ENCODE data around the gene TBRG4.
"Not testable (repeated sequence)": the region's sequence is repeated elsewhere in the genome, so short reads cannot be mapped to it uniquely, and the experiment has no call there.

The TBRG4 gene

DNA sequence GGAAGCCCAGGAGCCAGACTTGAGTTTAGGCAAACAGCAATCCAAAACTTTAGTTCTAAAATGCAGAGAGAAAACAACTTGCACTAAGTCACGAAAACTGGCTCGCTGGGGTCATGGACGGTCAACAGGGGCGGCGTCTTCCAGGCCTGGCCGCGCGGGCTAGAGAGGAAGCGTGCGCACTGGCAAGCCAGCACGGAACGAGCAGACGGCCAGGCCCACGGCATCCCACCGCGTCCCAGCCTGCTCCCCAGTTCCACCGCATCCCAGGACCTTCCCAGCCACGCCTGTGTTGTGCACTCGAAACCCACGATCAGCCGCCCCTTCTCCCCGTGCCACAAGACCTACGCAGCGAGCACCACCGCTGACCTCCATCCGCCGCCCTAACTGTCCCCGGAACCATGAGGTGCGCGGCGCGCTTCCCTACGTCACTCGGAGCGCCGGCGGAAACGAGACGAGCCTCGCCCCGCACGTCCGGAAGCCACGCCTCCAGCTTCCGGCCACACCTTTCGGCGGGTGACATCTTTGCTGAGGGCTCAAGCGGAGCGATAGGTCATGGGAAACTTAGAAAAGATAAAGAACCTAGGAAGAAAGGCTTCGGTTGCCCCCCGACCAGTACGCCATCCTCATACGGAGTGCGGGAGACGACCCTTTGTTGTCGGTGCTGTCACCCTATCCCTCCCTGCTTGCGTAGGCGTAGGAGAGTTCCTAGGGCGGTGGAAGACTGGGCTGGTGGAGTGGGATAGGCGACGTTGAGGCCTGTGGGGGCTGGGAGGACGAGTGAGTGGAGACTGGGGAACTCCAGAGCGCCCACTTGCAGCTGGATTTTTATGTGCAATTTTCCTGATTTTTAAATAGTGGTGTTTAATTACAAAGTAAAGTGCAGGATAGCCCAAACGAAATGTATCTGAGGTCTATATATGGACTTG, at the start of gene TBRG4:
TBRG4 (minus strand) TSS at position 400 of the 926 bp plus-strand sequence. CDS start 2,460 bp downstream, outside the sequence.
- peak; percentile 86 to 88 for DNase-seq (ENCODE audit: low read depth in 2 of 2, low spot score in 1 of 2)

DNA sequence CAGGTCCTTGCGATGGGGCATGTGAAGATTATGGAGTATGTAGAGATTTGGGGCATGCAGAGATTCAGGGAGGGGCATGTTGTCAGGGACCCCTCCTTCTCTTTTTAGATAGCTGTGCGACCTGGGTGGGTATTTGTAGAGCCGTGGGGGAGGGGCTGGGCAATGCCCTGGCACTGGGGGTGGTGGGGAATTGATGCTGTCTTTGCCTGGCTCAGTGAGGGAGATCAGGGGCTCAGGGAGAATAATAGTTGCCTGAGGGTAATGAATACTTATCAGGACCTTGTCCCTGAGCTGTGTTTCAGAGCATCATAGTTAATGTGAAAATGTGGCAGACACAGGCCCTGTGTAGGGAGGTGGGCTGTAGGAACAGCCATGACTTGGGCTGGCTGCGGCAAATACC, 49.6 kb upstream of the TBRG4 start:
- DNase-seq (ENCODE audit: low read depth in 2 of 2, low spot score in 1 of 2), result no peak

DNA sequence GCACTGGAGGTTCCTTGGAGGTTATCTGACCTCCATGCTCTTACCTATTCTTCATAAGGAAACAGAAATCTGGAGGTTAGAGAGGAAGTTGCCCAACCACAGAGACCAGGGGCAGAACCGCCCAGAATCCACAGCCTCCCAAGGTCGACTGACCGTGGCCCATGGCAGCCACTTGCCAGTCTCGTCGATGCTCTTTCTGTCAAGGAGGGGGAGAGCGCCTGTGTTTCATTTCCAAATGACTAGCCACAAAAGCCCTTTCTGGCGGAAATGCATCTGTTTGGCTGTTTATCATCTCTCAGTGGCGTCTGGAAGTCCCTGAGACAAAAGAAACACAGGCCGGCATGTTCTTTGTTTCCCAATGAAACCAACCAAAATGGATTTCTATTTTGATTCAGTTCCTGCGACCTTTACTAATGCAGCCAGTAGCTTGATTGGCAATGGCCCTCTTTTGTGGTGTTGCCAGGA, 49.0 kb upstream of the TBRG4 start:
- DNase-seq (ENCODE audit: low read depth in 2 of 2, low spot score in 1 of 2), result no peak

DNA sequence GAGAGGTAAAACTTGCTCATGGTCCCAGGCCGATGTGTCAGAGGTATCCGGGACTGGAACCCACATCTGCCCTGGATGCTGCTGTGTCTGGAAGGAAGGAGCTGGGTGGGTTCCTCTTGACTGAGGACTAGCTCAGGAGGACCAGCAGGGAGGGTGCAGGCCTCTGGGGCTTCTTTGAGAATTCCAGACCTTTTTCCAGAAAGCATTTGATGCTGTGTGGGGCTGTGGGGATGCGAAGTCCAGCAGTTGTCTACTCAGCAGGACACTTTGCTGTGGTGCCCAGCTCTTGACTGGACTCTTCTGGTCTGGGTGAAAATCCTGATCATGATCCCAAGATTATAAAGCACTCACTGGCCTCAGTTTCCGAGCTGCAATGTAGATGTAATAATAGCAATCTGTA, 47.8 kb upstream of the TBRG4 start:
- no peak for DNase-seq (ENCODE audit: low read depth in 2 of 2, low spot score in 1 of 2)

DNA sequence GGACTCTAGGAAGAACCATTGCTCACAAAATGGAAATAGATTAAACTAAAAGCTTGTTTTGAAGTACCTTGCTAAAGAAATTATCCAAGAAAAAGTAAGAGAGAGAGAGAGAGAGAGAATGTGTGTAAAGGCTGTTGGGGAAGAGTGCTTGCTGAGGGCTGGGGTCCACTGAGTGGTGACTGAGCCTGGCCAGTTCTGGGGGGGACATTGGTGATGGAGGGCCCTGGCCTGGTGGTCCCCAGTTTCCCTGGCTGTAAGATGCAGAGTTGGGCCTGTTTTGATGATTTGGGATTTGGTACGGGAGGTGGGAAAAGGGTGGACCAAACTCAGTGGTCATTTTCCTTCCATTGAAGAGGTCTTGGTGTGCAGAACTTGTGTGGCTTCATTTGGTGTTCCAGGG, 47.0 kb upstream of the TBRG4 start:
- DNase-seq (ENCODE audit: low read depth in 2 of 2, low spot score in 1 of 2), result no peak

DNA sequence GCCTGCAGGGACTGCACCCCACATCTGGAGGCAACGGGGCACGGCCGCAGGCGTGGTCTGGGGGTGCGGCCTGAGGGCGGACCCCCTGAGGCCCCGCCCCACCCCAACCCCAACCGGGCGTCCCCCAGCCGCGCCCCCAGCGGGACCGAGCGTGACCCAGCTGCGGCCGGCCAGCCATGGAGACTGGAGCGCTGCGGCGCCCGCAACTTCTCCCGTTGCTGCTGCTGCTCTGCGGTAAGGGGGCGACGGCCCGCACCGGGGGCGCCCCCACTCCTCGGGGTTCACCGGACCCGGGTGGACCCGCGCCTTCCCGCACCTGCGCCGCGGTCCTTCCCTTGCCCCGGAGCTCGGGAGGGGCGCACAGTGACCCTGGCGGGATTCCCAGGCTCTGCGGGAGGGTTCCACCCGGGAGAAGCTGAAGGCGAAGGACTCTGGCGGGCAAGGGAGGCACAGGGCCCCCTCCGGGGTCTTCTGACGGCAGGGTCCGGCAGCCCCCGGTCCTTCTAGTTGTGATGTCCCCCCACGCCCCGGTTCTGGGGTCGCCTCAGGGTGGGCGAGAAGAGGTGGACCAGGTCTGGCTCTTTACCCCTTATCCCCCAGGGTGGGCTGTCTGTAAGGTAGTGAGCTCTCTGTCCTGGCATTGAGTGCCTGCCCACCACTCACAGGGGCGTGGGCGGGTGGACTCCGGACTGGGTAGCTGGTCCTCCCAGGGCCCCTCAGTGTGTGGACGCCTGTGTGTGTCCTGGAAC, 46.3 kb upstream of the TBRG4 start, which contains the start of gene RAMP3:
RAMP3 (plus strand) TSS at position 139 of the 749 bp plus-strand sequence; CDS start at position 177, 38 bp downstream.
- DNase-seq (ENCODE audit: low read depth in 2 of 2, low spot score in 1 of 2), result no peak

DNA sequence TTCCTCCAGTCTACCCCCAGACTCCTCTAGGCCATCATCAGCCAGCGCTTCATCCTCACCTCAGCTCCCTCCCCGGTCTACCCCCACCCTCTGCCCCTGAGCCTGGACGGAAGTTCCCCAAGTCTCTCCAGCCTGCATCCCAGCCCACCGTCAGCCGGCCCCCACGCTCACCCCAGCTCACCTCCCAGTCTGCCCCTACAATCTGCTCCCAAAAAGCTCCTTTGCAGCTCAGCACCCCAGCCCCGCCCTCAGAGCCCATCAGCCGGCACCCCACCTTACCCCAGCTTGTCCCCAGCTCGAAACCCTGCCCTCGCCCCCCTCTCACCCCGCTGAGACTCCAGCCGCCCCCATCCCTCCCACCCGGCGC, 45.8 kb upstream of the TBRG4 start:
- DNase-seq (ENCODE audit: low read depth in 2 of 2, low spot score in 1 of 2), result no peak

DNA sequence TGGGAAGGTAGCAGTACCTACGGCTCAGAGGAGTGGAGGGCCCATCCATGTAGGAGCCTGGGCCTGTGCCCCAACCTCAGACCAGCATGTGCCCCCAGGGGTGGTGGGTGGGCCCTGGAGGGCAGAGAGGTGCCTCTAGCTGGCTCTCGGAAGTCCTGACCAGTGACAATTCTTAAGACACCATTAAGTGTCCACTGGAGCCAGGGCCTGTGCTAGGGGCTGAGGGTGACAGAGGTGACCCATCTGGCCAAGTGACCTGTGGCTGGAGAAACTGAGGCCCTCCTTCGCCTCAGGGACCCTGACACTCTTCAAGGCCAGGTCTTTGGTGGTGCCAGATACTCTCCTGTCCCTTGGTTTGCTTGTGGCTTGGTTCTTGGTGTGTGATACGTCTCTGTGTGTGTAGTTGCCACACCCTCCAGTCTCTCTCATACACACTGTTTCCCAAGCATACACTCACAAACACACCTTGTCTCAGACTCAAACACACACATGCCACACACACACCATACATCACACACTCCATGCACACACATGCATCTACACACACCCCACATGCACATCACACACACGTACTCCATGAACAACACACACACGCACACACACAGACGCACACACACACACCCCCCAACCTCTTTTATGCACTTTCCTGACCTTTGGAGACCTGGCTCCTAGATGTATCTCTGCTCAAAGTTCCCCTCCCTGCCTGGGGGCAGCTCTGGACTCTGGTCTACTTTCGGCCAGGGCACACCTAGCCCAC, 45.2 kb upstream of the TBRG4 start:
- no peak for DNase-seq (ENCODE audit: low read depth in 2 of 2, low spot score in 1 of 2)

DNA sequence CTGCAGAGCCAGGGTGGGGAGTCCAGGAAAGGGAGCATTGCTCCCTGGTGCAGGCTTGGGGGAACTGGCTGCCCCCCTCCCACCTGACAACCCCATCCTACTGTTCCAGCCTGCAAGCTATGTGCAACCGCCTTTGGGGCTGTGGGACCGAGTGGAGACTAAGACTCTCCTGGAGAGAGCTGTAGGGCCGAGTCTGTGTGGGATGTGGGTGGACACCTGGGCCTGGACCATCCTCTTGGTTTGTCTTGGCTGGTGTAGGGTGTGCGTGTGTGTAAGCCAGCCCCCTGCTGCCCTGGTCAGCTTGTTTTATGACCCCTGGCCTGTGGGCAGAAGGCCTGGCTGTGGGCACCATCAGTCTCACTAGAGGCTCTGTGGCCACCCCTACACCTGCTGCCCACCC, 44.4 kb upstream of the TBRG4 start:
- DNase-seq (ENCODE audit: low read depth in 2 of 2, low spot score in 1 of 2), result no peak

DNA sequence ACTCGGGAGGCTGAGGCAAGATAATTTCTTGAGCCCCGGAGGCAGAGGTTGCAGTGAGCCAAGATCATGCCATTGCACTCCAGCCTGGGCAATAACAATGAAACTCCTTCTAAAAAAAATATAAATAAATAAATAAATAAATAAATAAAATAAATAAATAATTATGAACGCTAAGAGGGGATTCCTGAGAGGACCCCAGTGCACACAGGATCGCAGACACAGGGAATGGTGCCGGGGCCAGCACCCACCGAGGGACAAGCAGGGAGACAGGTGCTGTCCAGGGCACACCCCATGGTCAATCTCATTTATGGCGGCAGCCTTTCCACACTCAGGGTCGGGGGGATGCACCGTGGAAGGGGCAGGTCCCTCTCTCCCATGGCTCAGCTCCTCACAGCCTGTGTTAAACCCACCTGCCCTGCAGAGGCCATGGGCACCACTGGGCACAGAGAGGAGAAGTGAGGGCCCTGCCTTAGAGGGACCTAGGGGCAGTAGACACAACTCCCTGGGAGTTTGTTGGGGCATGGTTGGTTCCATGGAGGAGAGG, 43.9 kb upstream of the TBRG4 start:
- no peak for DNase-seq (ENCODE audit: low read depth in 2 of 2, low spot score in 1 of 2)

DNA sequence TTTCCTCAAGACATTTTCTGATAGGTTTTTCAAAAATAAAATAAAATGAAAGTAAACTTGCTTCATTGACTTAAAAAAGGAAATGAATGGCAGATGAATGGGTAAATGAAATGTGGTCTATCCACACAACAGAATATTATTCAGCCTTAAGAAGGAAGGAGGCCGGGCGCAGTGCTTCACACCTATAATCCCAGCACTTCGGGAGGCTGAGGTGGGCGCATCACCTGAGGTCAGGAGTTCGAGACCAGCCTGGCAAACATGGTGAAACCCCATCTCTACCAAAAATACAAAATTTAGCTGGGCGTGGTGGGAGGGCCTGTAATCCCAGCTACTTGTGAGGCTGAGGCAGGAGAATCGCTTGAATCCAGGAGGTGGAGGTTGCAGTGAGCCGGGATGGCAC, 42.4 kb upstream of the TBRG4 start:
- DNase-seq (ENCODE audit: low read depth in 2 of 2, low spot score in 1 of 2), result not testable (repeated sequence)

DNA sequence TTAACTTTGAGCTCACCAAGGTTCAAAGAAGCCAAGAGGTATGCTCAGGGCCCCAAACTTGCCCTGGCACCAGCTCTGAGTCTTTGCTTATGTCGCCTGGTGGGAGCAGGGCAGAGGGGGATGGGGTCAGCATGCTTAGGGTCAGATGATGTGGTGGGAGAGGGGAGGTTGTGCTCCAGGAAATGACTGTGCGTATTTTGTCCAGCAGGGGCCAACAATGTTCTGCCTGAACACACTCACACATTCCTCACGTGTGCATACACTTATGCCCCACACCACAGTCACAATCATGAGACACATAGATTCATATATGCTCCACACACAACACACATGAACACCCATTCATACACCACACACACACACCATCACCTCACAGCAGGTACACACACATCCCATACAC, 41.7 kb upstream of the TBRG4 start:
- DNase-seq (ENCODE audit: low read depth in 2 of 2, low spot score in 1 of 2), result no peak

DNA sequence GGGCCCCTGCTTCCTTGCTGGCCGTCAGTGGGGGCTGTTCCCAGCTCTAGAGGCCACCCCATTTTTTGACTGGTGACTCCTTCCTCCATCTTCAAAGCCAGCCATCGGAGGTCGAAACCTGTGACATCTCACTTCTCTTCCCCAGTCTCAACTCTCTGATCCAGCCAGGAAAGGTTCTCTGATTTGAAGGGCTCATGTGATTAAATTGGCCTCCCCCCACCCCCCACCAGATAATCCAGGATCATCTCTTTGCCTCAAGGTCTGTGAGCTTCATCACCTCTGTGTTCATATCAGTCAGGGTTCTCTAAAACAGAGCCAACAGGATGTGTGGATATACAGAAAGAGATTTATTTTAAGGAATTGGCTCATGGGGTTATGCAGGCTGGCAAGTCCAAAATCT, 40.5 kb upstream of the TBRG4 start:
- DNase-seq (ENCODE audit: low read depth in 2 of 2, low spot score in 1 of 2), result no peak

DNA sequence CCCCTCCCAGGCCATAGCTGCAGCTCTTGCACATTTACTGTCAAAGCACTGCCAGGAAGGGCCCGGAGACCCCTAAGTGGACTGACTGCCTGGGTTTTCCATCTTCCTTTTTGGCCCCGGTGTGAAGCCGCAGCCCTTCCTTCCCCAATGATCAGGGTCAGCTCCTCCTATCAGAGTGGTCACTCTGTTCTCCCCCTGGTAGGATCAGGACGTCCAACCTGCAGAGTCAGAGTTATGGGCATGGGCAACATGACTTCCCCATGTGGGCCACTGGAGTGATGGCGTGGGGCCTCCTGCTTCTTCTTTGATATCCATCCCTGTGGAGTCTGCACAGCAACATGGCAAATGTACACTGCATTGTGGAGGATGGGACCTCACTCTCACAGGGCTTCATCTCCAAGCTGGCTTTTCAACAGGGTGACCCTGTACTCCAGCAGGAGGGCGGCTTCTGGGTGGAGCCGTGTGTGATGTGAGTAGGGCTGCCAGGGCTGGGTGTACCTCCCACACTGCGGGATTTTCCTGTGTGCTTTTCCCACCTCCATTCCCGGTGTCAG, 39.7 kb upstream of the TBRG4 start:
- no peak for DNase-seq (ENCODE audit: low read depth in 2 of 2, low spot score in 1 of 2)

DNA sequence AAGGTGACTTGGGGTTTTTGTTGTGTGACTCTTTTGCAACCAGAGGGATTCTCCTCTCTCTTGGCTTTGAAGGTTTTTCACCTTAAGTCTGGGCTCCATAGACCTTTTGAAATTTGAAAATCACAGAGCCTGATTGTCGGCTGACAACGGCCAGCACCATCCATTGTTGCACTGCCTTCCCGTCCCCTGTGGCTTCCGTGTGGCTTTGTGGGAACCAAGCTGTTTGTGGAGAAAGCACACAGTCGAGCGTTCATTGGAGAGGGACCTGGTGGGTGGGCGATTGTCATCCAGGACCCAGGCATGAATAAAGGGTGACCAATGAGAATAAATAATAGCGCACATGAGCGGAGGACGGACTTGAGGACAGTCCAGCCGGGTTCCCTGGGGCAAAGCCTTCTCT, 38.7 kb upstream of the TBRG4 start:
- no peak for DNase-seq (ENCODE audit: low read depth in 2 of 2, low spot score in 1 of 2)

DNA sequence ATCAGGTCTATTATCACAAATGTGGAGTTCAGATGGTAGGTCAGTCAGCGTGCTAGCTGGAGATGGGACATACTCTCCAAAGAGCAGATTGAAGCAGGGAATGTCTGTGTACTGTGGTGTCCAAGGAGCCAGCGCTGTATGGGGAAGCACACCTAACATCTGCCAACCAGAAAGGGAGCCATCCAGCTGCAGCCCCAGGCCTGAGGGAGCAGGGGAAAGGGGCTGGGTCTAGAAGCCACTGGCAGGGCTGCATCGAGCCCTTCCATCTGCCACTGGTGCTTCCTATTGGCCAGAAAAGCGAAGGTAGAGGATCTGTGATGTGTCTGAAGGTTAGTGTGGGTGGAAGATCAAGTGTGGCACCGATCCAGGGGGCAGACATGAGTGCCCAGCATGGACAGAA, 38.1 kb upstream of the TBRG4 start:
- no peak for DNase-seq (ENCODE audit: low read depth in 2 of 2, low spot score in 1 of 2)

DNA sequence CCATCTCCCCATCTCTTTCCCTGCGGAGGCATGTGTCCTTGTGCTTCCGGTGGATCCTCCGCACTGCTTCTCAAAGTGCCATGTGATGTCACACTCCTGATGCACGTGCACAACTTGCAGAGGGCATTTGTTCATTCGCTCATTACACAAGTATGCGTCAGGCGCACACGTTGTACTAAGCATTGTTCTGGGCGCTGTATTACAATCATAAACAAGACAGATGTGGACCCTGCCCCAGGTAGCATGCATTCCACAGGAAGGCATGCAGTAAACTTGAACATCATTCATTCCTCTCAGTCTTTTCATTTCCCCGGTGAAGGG, 37.1 kb upstream of the TBRG4 start:
- no peak for DNase-seq (ENCODE audit: low read depth in 2 of 2, low spot score in 1 of 2)

DNA sequence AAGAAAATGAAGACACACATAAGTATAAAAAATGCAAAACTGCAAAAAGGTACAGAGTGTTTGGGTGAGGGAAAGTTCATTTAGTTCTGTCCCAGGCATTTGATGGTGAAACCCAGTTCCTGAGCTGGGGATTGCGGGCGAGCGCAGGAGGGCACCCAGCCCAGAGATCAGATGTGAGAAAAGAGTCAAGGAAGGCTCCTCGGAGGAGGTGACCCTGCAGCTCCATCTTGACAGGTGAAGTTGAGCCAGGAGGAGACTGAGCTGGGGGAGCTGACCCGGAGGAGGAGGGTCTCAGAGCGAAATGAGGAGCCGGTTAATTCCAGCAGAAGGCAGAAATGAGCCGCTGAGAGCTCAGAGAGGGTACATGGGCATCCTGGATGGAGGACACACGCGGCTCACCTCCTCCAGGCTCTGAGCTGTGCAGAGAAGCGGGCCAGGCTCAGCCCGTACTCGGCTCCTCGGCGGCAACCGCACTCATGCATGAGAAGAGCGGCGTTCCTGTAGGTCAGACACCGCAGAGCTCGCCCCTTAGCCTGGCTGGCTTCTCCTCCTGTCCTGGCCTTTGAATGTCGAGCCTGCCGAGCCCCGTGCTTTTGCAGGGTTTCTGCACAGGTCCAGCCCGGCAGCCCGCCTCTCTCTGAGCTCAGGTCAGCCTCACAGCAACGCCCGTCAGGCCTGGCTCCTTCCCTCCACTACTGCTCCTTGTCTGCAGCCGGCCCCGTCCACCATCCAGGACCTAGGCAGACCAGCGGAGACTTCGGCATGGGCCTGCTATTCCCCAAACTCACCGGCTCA, 36.6 kb upstream of the TBRG4 start:
- DNase-seq (ENCODE audit: low read depth in 2 of 2, low spot score in 1 of 2), result no peak

DNA sequence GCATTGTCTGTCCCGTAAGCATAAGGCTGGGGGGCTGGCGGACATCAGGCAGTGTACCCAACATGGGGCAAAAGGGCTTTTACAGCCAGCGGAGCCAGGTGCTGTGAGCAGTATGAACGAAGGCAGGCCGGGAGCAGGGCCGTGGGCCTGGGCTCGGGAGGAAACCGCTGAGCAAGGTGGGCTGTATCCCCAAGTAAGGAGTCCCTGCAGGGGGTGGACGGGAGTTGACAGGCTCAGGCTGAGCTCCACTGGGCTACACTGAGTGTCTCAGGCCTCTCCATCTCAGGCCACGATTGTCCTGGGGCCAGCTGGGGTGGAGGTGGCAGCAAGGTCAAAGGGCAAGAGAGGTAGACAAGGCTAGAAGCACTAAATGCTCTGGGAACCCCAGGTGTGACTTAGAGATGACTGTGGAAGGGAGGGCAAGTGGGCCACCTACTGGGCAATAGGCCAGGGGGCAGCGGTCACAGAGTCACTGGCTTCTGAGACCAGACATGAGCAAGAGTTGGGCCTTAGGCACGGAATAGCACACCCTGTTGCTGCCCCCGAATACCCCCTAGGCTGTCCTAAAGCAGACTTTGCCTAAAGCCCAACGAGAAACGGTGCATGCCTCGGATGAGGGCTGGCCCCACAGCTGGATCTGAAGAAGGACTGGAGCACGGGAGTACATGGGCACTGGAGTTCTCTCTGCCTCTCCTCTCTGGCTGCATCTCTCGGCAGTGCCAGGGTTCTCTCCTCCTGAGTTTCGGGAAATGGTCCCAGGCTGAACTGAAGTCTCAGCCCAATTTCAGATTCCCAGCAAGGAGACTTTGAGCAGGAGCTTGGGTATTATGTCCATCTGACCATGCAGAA, 35.3 kb upstream of the TBRG4 start:
- no peak for DNase-seq (ENCODE audit: low read depth in 2 of 2, low spot score in 1 of 2)
